D341Med (cell line): ENCODE data around the gene KRT6A.
"Not testable (repeated sequence)": the region's sequence is repeated elsewhere in the genome, so short reads cannot be mapped to it uniquely, and the experiment has no call there.

Experiments used
- DNase-seq: peaks from one replicate; pipeline ENCODE4 v3.0.0; 2012; ENCODE audit warnings: low spot score

Gene KRT6A

GRCh38 chr12:52464897-52465296, 28.2 kb downstream of the KRT6A start:
- no peak for DNase-seq

GRCh38 chr12:52461693-52462092, 31.4 kb downstream of the KRT6A start:
- no peak for DNase-seq

- no peak for DNase-seq
These were observed 34.2 kb downstream of the KRT6A start for GRCh38 chr12:52458861-52459260.

- no peak for DNase-seq
These were observed 37.2 kb downstream of the KRT6A start for GRCh38 chr12:52455821-52456220.

GRCh38 chr12:52454411-52455201, 38.5 kb downstream of the KRT6A start:
- DNase-seq: no peak

- no peak for DNase-seq
These were observed 41.0 kb downstream of the KRT6A start, which contains the start of gene KRT6B for GRCh38 chr12:52452101-52452500. Gene KRT6B (minus strand): TSS chr12:52452146. CDS start chr12:52452078, 68 bp downstream.

GRCh38 chr12:52448228-52448627, 44.8 kb downstream of the KRT6A start:
- no peak for DNase-seq

- DNase-seq: not testable (repeated sequence)
These were observed 45.9 kb downstream of the KRT6A start for GRCh38 chr12:52447196-52447595.

- no peak for DNase-seq
These were observed 46.6 kb downstream of the KRT6A start for GRCh38 chr12:52446367-52447045.

- DNase-seq: no peak
These were observed 47.2 kb downstream of the KRT6A start for GRCh38 chr12:52445876-52446275.

GRCh38 chr12:52444647-52445595, 48.1 kb downstream of the KRT6A start:
- DNase-seq: no peak

- DNase-seq: no peak
These were observed 49.1 kb downstream of the KRT6A start for GRCh38 chr12:52443966-52444365.

GRCh38 chr12:52442600-52443061, 50.4 kb downstream of the KRT6A start:
- DNase-seq: no peak

- DNase-seq: no peak
These were observed 51.6 kb downstream of the KRT6A start for GRCh38 chr12:52441320-52441911.

GRCh38 chr12:52440821-52441319, 52.2 kb downstream of the KRT6A start:
- no peak for DNase-seq

- no peak for DNase-seq
These were observed 53.2 kb downstream of the KRT6A start for GRCh38 chr12:52439845-52440244.

- DNase-seq: no peak
These were observed 53.6 kb downstream of the KRT6A start for GRCh38 chr12:52439420-52439819.

GRCh38 chr12:52438305-52439301, 54.5 kb downstream of the KRT6A start:
- DNase-seq: no peak

- DNase-seq: no peak
These were observed 55.5 kb downstream of the KRT6A start for GRCh38 chr12:52437508-52437907.
